HepG2 (cell line): Measurements from ENCODE around the gene ZNF512B. TPM values are rescaled to one million over a fixed set of nuclear protein-coding genes. Genes with fewer than 3 reads are reported as not detected.

Experiments
- BCL6 ChIP-seq: IDR thresholded peaks from 2 replicates; pipeline ENCODE4 v1.6.1; 2016; ENCODE audit warnings: missing genetic modification reagents, missing compliant biosample characterization
- NCOA2 ChIP-seq: sonication (generic); formaldehyde crosslinking; IDR thresholded peaks from 2 replicates; pipeline ENCODE4 v1.8.0; 2022; ENCODE audit warnings: inconsistent platforms
- REL ChIP-seq: sonication (generic); formaldehyde crosslinking; conservative IDR thresholded peaks from 2 replicates; pipeline ENCODE4 v1.8.0; 2022; ENCODE audit warnings: mild to moderate bottlenecking, missing genetic modification reagents, moderate library complexity
- SOX6 ChIP-seq, 2 experiments: fragments of 450-650 bp in 1 of 2; sonication (generic) in 1 of 2; formaldehyde crosslinking in 1 of 2; IDR thresholded peaks; 2 replicates each; pipeline versions ENCODE4 v1.4.0 to v1.6.1; 2017 to 2020; ENCODE audit warnings: antibody characterized with exemption in 1 of 2, mild to moderate bottlenecking in 1 of 2, missing genetic modification reagents in 1 of 2
- ZNF274 ChIP-seq: sonication (generic); formaldehyde crosslinking; IDR thresholded peaks from 2 replicates; pipeline ENCODE4 v1.5.1; 2020; ENCODE audit warnings: mild to moderate bottlenecking, missing genetic modification reagents
- ZNF317 ChIP-seq: sonication (generic); formaldehyde crosslinking; IDR thresholded peaks from 2 replicates; pipeline ENCODE4 v1.5.0; 2020; ENCODE audit warnings: mild to moderate bottlenecking, missing genetic modification reagents
- ZNF331 ChIP-seq: sonication (generic); formaldehyde crosslinking; IDR thresholded peaks from 2 replicates; pipeline ENCODE4 v1.4.0; 2020; ENCODE audit warnings: missing genetic modification reagents
- ZNF589 ChIP-seq: sonication (generic); formaldehyde crosslinking; conservative IDR thresholded peaks from 2 replicates; pipeline ENCODE4 v1.8.0; 2022; ENCODE audit warnings: mild to moderate bottlenecking, moderate library complexity, missing genetic modification reagents
- ZNF839 ChIP-seq: sonication (generic); formaldehyde crosslinking; IDR thresholded peaks from 2 replicates; pipeline ENCODE4 v1.4.0; 2020; ENCODE audit warnings: missing genetic modification reagents, mild to moderate bottlenecking, borderline replicate concordance
- polyA plus RNA-seq, 8 experiments: library from polyadenylated mRNA; depleted of rRNA in 3 of 8; stranded (reverse) in 7 of 8; unstranded in 1 of 8; fragments of >200 nt; fragmentation: Illumina TruSeq in 4 of 8; extraction: Trizol in 4 of 8; gene quantifications; 2 replicates each; pipeline versions ENCODE4 v1.2.1 to v1.2.3, GENCODE V29; 2011 to 2016; ENCODE audit warnings: low read depth in 4 of 8, missing spikeins in 1 of 8, mixed read lengths in 1 of 8; ENCODE audit not compliant: insufficient read depth in 1 of 8
- total RNA-seq, 5 experiments: library from RNA; depleted of rRNA; stranded (reverse); fragments of >200 nt; fragmentation: Illumina TruSeq; extraction: Trizol; gene quantifications; 2 replicates each; pipeline ENCODE4 v1.2.3, GENCODE V29; 2016; ENCODE audit warnings: low read depth in 1 of 5
- TF ChIP-seq, protein P1 (sequence below): sonication (generic); formaldehyde crosslinking; IDR thresholded peaks from 2 replicates; pipeline ENCODE4 v1.9.0; 2021; ENCODE audit warnings: missing genetic modification reagents, borderline replicate concordance
- TF ChIP-seq, protein P2 (sequence below): sonication (generic); formaldehyde crosslinking; IDR thresholded peaks from 2 replicates; pipeline ENCODE4 v1.5.1; 2020; ENCODE audit warnings: missing genetic modification reagents, mild to moderate bottlenecking, borderline replicate concordance
- TF ChIP-seq, protein P3 (sequence below): sonication (generic); formaldehyde crosslinking; IDR thresholded peaks from 2 replicates; pipeline ENCODE4 v1.4.0; 2020; ENCODE audit warnings: missing genetic modification reagents; ENCODE audit errors: not compliant biosample characterization
- TF ChIP-seq, protein P4 (sequence below): sonication (generic); formaldehyde crosslinking; IDR thresholded peaks from 2 replicates; pipeline ENCODE4 v1.4.0; 2020; ENCODE audit warnings: missing genetic modification reagents
- TF ChIP-seq, protein P5 (sequence below): sonication (generic); formaldehyde crosslinking; IDR thresholded peaks from 2 replicates; pipeline ENCODE4 v1.5.1; 2020; ENCODE audit warnings: missing genetic modification reagents, mild to moderate bottlenecking, borderline replicate concordance

Gene ZNF512B
- total and polyA plus RNA-seq, 2 of the 13 experiments (the other 11 are each of a cell fraction or from before 2014, with no cell fraction given), result 11.5 to 30.6 TPM

DNA sequence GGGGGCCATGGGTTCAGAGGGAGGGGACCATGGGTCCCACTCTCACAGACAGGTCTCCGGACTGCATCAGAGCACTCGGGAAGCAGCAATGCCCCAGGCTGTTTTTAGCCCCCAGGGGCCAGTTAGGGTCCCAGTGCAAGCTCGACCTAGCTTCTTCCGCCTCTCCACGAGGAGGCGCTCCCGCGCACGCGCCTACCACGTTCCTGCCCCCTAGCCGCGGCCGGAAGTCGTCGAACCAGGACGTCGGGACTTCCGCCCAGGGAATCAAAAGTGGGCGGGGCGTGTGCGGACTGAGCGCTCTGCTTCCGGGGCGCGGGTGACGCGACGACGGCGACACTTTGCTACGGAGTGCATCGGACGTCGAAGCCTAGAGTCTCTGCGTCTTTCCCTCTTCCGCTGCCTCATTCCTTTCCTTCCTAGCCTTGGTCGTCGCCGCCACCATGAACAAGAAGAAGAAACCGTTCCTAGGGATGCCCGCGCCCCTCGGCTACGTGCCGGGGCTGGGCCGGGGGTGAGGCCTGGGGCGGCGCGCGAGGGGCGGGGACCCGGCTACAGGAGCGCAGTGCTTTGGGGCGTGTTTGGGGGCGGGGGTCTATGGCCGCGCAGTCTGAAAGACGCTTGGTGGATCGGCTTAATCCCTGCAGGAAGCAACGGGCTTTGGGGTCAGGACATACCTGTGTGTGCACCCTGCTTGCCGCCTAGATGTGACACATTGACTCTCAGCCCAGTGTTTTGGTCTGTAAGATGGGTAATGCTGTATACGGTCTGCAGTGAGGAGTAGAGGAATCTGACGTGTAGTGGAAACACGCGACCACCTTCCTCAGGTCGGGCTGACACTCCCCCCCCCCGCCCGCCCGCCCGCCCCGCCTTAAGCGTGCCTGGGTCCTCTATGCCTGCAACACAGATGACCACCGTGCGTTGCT lies 11.3 kb upstream of the ZNF512B start, which contains the start of gene PRPF6 (continued):
- TF ChIP-seq, protein P1, sequence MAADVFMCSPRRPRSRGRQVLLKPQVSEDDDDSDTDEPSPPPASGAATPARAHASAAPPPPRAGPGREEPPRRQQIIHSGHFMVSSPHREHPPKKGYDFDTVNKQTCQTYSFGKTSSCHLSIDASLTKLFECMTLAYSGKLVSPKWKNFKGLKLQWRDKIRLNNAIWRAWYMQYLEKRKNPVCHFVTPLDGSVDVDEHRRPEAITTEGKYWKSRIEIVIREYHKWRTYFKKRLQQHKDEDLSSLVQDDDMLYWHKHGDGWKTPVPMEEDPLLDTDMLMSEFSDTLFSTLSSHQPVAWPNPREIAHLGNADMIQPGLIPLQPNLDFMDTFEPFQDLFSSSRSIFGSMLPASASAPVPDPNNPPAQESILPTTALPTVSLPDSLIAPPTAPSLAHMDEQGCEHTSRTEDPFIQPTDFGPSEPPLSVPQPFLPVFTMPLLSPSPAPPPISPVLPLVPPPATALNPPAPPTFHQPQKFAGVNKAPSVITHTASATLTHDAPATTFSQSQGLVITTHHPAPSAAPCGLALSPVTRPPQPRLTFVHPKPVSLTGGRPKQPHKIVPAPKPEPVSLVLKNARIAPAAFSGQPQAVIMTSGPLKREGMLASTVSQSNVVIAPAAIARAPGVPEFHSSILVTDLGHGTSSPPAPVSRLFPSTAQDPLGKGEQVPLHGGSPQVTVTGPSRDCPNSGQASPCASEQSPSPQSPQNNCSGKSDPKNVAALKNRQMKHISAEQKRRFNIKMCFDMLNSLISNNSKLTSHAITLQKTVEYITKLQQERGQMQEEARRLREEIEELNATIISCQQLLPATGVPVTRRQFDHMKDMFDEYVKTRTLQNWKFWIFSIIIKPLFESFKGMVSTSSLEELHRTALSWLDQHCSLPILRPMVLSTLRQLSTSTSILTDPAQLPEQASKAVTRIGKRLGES, result peak; percentile 85; the same call in 1 of the 2 replicates
- no peak for TF ChIP-seq SOX6 (IDR thresholded peaks at IDR 0.05)
- peak; percentile 91 for TF ChIP-seq SOX6 (CRISPR knock-in tag; IDR thresholded peaks at IDR 0.05)
- TF ChIP-seq ZNF589 (CRISPR knock-in tag), result peak; percentile 99
- peak; percentile 97 for TF ChIP-seq ZNF274
- TF ChIP-seq, protein P2, sequence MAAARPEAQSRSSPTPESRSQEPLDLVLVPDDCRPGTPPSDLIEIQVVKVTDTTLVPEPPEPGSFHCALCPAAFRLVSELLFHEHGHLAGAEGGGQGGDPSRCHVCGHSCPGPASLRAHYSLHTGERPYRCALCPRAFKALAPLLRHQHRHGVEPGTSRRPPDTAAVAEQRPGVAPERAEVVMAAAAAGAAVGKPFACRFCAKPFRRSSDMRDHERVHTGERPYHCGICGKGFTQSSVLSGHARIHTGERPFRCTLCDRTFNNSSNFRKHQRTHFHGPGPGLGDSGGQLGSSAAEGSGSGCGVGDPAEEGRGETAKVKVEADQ (CRISPR knock-in tag), result peak; percentile 96
- TF ChIP-seq ZNF317, result peak; percentile 94
- TF ChIP-seq ZNF331, result peak; percentile 94
- peak; percentile 74 for TF ChIP-seq BCL6 (CRISPR knock-in tag)
- TF ChIP-seq REL, result peak; percentile 98
- TF ChIP-seq, protein P3, sequence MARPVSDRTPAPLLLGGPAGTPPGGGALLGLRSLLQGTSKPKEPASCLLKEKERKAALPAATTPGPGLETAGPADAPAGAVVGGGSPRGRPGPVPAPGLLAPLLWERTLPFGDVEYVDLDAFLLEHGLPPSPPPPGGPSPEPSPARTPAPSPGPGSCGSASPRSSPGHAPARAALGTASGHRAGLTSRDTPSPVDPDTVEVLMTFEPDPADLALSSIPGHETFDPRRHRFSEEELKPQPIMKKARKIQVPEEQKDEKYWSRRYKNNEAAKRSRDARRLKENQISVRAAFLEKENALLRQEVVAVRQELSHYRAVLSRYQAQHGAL (CRISPR knock-in tag), result no peak
- TF ChIP-seq NCOA2 (CRISPR knock-in tag), result peak; percentile 78
- peak; percentile 96; the same call in 1 of the 2 replicates for TF ChIP-seq ZNF839 (CRISPR knock-in tag)
- TF ChIP-seq, protein P4, sequence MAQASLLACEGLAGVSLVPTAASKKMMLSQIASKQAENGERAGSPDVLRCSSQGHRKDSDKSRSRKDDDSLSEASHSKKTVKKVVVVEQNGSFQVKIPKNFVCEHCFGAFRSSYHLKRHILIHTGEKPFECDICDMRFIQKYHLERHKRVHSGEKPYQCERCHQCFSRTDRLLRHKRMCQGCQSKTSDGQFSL, result no peak
- TF ChIP-seq, protein P5, sequence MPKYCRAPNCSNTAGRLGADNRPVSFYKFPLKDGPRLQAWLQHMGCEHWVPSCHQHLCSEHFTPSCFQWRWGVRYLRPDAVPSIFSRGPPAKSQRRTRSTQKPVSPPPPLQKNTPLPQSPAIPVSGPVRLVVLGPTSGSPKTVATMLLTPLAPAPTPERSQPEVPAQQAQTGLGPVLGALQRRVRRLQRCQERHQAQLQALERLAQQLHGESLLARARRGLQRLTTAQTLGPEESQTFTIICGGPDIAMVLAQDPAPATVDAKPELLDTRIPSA (CRISPR knock-in tag), result peak; percentile 93; the same call in 1 of the 2 replicates
